Stimulated activated CD4-positive, alpha-beta T cell treated with anti-CD3 and anti-CD28 coated beads, Interleukin-15, amount 100 ng/mL, for 24 hours (primary cell): ENCODE measurements around the gene ATP2B2.

Experiments used
- DNase-seq: peaks from one replicate; pipeline ENCODE4 v3.0.0-alpha.2; 2020

Gene ATP2B2

GRCh38 chr3:10510086-10510742 is 4.8 kb upstream of the ATP2B2 start:
- DNase-seq = no peak

GRCh38 chr3:10509325-10509724 is 3.9 kb upstream of the ATP2B2 start:
- no peak for DNase-seq

GRCh38 chr3:10508619-10509260 is 3.4 kb upstream of the ATP2B2 start:
- no peak for DNase-seq

GRCh38 chr3:10508235-10508618 is 2.8 kb upstream of the ATP2B2 start:
- DNase-seq = no peak

GRCh38 chr3:10507331-10507730 is 1.9 kb upstream of the ATP2B2 start:
- no peak for DNase-seq

- DNase-seq = no peak
These were observed 1.3 kb upstream of the ATP2B2 start for GRCh38 chr3:10506696-10507095.

- DNase-seq = no peak
These were observed 602 bp upstream of the ATP2B2 start for GRCh38 chr3:10505791-10506585.

- no peak for DNase-seq
These were observed 976 bp downstream of the ATP2B2 start for GRCh38 chr3:10504171-10505049.

GRCh38 chr3:10503217-10503796 is 2.1 kb downstream of the ATP2B2 start:
- DNase-seq = no peak

GRCh38 chr3:10502185-10502880 is 3.1 kb downstream of the ATP2B2 start:
- no peak for DNase-seq

GRCh38 chr3:10501664-10502052 is 3.7 kb downstream of the ATP2B2 start:
- DNase-seq = no peak

GRCh38 chr3:10500717-10501663 is 4.4 kb downstream of the ATP2B2 start:
- no peak for DNase-seq

- no peak for DNase-seq
These were observed 7.1 kb downstream of the ATP2B2 start for GRCh38 chr3:10498271-10498670.

- DNase-seq = no peak
These were observed 7.9 kb downstream of the ATP2B2 start for GRCh38 chr3:10497439-10497838.

GRCh38 chr3:10496121-10496863 is 9.1 kb downstream of the ATP2B2 start:
- DNase-seq = no peak

GRCh38 chr3:10495614-10496013 is 9.8 kb downstream of the ATP2B2 start:
- DNase-seq = no peak

- DNase-seq = no peak
These were observed 10.4 kb downstream of the ATP2B2 start for GRCh38 chr3:10495003-10495402.

GRCh38 chr3:10494180-10494579 is 11.2 kb downstream of the ATP2B2 start:
- DNase-seq = no peak

- DNase-seq = no peak
These were observed 12.2 kb downstream of the ATP2B2 start for GRCh38 chr3:10493202-10493589.
